Memory B cell (primary cell): ENCODE data around the gene ANOS1.
"Not testable (repeated sequence)": the region's sequence is repeated elsewhere in the genome, so short reads cannot be mapped to it uniquely, and the experiment has no call there.

Experiments used
- ATAC-seq: fragments of 150-1000 bp; cut with Tn5 transposase; 2 replicates; pipeline ENCODE4 v1.10.0; 2021; ENCODE audit warnings: low read depth, mild to moderate bottlenecking, moderate library complexity
- DNase-seq, 2 donors: peaks; one replicate each; pipeline ENCODE4 v3.0.0; 2022; ENCODE audit warnings: low spot score in 2 of 2
- H3K27ac Mint-ChIP-seq: one replicate; pipeline ENCODE4 v1.8.0; 2022; ENCODE audit warnings: mild to moderate bottlenecking, moderate library complexity, mixed read lengths
- H3K27me3 Mint-ChIP-seq: one replicate; pipeline ENCODE4 v1.8.0; 2022; ENCODE audit warnings: mixed read lengths
- H3K36me3 Mint-ChIP-seq: one replicate; pipeline ENCODE4 v1.8.0; 2022; ENCODE audit warnings: mild to moderate bottlenecking, mixed read lengths
- H3K4me1 Mint-ChIP-seq: one replicate; pipeline ENCODE4 v1.8.0; 2022; ENCODE audit warnings: mixed read lengths
- H3K4me3 Mint-ChIP-seq: one replicate; pipeline ENCODE4 v1.8.0; 2022; ENCODE audit warnings: mild to moderate bottlenecking, moderate library complexity, mixed read lengths
- H3K9me3 Mint-ChIP-seq: one replicate; pipeline ENCODE4 v1.8.0; 2022; ENCODE audit warnings: mixed read lengths

The ANOS1 gene, protein sequence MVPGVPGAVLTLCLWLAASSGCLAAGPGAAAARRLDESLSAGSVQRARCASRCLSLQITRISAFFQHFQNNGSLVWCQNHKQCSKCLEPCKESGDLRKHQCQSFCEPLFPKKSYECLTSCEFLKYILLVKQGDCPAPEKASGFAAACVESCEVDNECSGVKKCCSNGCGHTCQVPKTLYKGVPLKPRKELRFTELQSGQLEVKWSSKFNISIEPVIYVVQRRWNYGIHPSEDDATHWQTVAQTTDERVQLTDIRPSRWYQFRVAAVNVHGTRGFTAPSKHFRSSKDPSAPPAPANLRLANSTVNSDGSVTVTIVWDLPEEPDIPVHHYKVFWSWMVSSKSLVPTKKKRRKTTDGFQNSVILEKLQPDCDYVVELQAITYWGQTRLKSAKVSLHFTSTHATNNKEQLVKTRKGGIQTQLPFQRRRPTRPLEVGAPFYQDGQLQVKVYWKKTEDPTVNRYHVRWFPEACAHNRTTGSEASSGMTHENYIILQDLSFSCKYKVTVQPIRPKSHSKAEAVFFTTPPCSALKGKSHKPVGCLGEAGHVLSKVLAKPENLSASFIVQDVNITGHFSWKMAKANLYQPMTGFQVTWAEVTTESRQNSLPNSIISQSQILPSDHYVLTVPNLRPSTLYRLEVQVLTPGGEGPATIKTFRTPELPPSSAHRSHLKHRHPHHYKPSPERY

DNA sequence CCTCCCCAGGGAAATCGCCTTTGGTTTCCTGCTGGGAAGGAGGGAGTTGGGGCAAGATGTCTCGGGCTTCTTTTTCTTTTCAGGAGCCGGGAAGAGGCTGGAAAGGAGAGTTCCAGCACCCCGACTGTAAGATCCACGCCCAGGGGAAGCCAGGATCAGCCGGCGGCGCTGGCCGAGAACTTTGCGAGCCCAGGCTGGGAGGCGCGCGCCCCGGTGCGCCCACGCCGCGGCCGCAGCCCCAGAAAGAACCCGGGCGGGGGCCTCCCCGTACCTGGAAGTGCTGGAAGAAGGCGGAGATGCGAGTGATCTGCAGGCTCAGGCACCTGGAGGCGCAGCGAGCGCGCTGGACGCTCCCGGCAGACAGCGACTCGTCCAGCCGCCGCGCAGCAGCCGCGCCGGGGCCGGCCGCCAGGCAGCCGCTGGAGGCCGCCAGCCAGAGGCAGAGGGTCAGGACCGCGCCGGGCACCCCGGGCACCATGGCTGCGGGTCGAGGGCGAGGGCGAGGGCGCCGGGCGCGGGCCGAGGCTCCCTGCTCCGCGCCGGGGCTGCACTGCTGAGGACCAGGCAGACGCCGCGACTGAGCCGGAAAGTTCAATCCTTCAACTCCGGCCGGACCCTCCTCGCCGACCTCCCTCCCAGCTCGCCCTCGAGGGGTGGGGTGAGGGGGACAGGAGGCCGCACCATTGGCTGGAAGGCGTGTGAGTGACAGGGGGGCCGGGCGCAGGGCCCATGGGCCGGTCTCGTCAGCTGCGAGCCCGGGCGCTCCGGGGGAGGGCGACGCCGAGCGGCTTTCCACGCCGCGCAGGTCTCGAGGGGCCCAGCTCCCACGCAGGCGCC is at the start of gene ANOS1:
Gene ANOS1, minus strand, starts transcription at position 579 of the 837 bp plus-strand sequence. Its CDS starts 101 bp downstream, at position 478.
- no peaks in the 10 kb centered on the region for H3K9me3 Mint-ChIP-seq
- no peaks in the 10 kb centered on the region for H3K36me3 Mint-ChIP-seq
- no peak for ATAC-seq
- peak within 1 kb of the TSS; percentile 18 for H3K4me3 Mint-ChIP-seq
- H3K27me3 Mint-ChIP-seq: peaks cover 9% of the 10 kb centered on the region
- DNase-seq: no peak
- H3K27ac Mint-ChIP-seq: no peak within 1 kb of the TSS
- H3K4me1 Mint-ChIP-seq: no peaks in the 10 kb centered on the region

- no peaks in the 10 kb centered on the region for H3K27me3 Mint-ChIP-seq
- H3K36me3 Mint-ChIP-seq: no peaks in the 10 kb centered on the region
- no peak for DNase-seq
- H3K4me1 Mint-ChIP-seq: no peaks in the 10 kb centered on the region
- H3K9me3 Mint-ChIP-seq: no peaks in the 10 kb centered on the region
- H3K4me3 Mint-ChIP-seq: no peak overlapping the region
- no peak overlapping the region for H3K27ac Mint-ChIP-seq
- no peak for ATAC-seq
Observed at GRCh38 chrX:8773117-8773516, 41.2 kb upstream of the ANOS1 start.

- DNase-seq: no peak
- H3K9me3 Mint-ChIP-seq: no peaks in the 10 kb centered on the region
- no peak overlapping the region for H3K27ac Mint-ChIP-seq
- peaks cover 8% of the 10 kb centered on the region for H3K27me3 Mint-ChIP-seq
- no peak overlapping the region for H3K4me3 Mint-ChIP-seq
- no peak for ATAC-seq
- no peaks in the 10 kb centered on the region for H3K4me1 Mint-ChIP-seq
- H3K36me3 Mint-ChIP-seq: no peaks in the 10 kb centered on the region
Observed at GRCh38 chrX:8760021-8760420, 28.1 kb upstream of the ANOS1 start.

- H3K9me3 Mint-ChIP-seq, H3K27me3 Mint-ChIP-seq, H3K4me3 Mint-ChIP-seq, H3K4me1 Mint-ChIP-seq, ATAC-seq, DNase-seq, H3K36me3 Mint-ChIP-seq, H3K27ac Mint-ChIP-seq: not testable (repeated sequence)
Observed at GRCh38 chrX:8758706-8759105, 26.8 kb upstream of the ANOS1 start.

GRCh38 chrX:8757609-8758389 is 25.9 kb upstream of the ANOS1 start:
- not testable (repeated sequence) for DNase-seq, H3K36me3 Mint-ChIP-seq, H3K9me3 Mint-ChIP-seq, H3K27me3 Mint-ChIP-seq, H3K4me1 Mint-ChIP-seq, H3K4me3 Mint-ChIP-seq, ATAC-seq, H3K27ac Mint-ChIP-seq

- ATAC-seq (no peak), DNase-seq (no peak)
- H3K9me3 Mint-ChIP-seq: no peaks in the 10 kb centered on the region
- no peak overlapping the region for H3K27ac Mint-ChIP-seq
- no peaks in the 10 kb centered on the region for H3K36me3 Mint-ChIP-seq
- H3K4me1 Mint-ChIP-seq: no peaks in the 10 kb centered on the region
- no peak overlapping the region for H3K4me3 Mint-ChIP-seq
- no peaks in the 10 kb centered on the region for H3K27me3 Mint-ChIP-seq
Observed at GRCh38 chrX:8755813-8756212, 23.9 kb upstream of the ANOS1 start.

DNA sequence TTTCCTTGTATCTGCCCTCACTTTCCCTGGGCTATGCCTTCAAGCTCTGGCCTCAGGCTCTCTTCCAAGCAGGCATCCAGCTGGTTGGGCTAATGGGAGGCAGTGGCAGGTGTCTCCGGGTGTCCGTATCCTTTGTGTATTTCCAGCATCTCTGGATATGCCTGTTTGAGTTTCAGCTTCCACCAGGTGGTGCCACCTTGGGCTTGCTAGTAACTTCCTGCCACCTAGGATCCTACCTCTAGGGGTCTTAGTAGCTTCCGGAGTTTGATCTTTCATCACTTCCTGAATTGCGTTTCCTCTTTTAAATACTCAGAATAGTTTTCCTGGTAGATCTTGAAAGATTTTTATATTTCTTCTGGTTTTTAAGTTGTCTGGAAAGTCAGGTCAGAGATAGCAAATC is 23.2 kb upstream of the ANOS1 start:
- Mint-ChIP-seq H3K36me3 (no peaks in the 10 kb centered on the region), H3K4me3 (no peak overlapping the region), H3K9me3 (no peaks in the 10 kb centered on the region), H3K27me3 (no peaks in the 10 kb centered on the region), H3K4me1 (no peaks in the 10 kb centered on the region), H3K27ac (no peak overlapping the region)
- no peak for ATAC-seq
- DNase-seq: no peak

DNA sequence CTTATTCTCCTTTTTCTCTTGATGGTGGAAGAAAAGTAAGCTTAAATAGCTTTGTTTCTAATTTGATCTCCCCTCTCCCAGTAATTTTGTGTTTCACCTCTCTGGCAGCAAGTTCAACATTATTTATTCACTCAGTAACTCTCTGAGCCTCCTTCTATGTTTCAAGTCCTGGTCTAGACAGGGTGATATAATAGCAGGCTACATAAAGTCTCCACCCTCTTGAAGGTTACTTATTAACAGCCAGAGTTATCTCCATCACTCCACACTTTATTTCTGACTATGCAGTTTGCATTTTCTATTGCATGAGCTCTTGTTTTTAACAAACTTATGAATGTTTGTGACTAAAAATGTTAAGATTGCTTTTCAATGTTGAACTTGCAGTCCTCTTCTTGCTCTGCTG is 17.8 kb upstream of the ANOS1 start:
- Mint-ChIP-seq H3K4me3 (no peak overlapping the region), H3K9me3 (no peaks in the 10 kb centered on the region), H3K4me1 (peaks cover 3% of the 10 kb centered on the region), H3K36me3 (no peaks in the 10 kb centered on the region), H3K27me3 (peaks cover 3% of the 10 kb centered on the region), H3K27ac (no peak overlapping the region)
- ATAC-seq (no peak), DNase-seq (no peak)

DNA sequence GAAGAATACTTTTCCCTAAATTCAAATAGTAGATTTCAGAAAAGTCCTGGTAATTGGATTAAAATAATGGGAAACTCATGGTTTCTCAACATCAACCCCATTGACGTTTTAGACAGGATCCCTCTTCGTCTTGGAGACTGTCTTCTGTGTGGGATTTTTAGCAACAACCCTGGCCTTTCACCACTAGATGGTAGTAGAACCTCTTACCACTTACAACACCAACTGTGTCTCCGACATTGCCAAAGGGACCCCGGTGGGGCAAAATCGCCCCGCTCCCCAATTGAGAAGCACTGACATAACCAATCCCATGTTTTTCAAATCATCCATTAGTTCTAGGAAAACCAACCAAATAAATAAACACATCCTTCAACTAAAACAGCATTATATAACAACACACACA is 16.9 kb upstream of the ANOS1 start:
- no peak overlapping the region for H3K4me3 Mint-ChIP-seq
- no peak overlapping the region for H3K27ac Mint-ChIP-seq
- H3K4me1 Mint-ChIP-seq: peaks cover 3% of the 10 kb centered on the region
- ATAC-seq: no peak
- H3K9me3 Mint-ChIP-seq: no peaks in the 10 kb centered on the region
- peaks cover 3% of the 10 kb centered on the region for H3K27me3 Mint-ChIP-seq
- DNase-seq: no peak
- no peaks in the 10 kb centered on the region for H3K36me3 Mint-ChIP-seq

- no peaks in the 10 kb centered on the region for H3K27me3 Mint-ChIP-seq
- DNase-seq (peak; percentile 44 to 70), ATAC-seq (peak; percentile 38)
- no peak overlapping the region for H3K4me3 Mint-ChIP-seq
- H3K9me3 Mint-ChIP-seq: no peaks in the 10 kb centered on the region
- H3K36me3 Mint-ChIP-seq: no peaks in the 10 kb centered on the region
- no peaks in the 10 kb centered on the region for H3K4me1 Mint-ChIP-seq
- no peak overlapping the region for H3K27ac Mint-ChIP-seq
Observed at GRCh38 chrX:8743126-8743732, 11.3 kb upstream of the ANOS1 start.

- no peaks in the 10 kb centered on the region for H3K4me1 Mint-ChIP-seq
- ATAC-seq (no peak), DNase-seq (no peak)
- H3K4me3 Mint-ChIP-seq: no peak overlapping the region
- no peaks in the 10 kb centered on the region for H3K9me3 Mint-ChIP-seq
- no peak overlapping the region for H3K27ac Mint-ChIP-seq
- H3K36me3 Mint-ChIP-seq: no peaks in the 10 kb centered on the region
- no peaks in the 10 kb centered on the region for H3K27me3 Mint-ChIP-seq
Observed at GRCh38 chrX:8741981-8742380, 10.0 kb upstream of the ANOS1 start.

- H3K27me3 Mint-ChIP-seq: no peaks in the 10 kb centered on the region
- DNase-seq (no peak), ATAC-seq (no peak)
- H3K9me3 Mint-ChIP-seq: no peaks in the 10 kb centered on the region
- H3K36me3 Mint-ChIP-seq: no peaks in the 10 kb centered on the region
- H3K4me1 Mint-ChIP-seq: no peaks in the 10 kb centered on the region
- no peak overlapping the region for H3K27ac Mint-ChIP-seq
- no peak overlapping the region for H3K4me3 Mint-ChIP-seq
Observed at GRCh38 chrX:8738588-8739189, 6.8 kb upstream of the ANOS1 start.

DNA sequence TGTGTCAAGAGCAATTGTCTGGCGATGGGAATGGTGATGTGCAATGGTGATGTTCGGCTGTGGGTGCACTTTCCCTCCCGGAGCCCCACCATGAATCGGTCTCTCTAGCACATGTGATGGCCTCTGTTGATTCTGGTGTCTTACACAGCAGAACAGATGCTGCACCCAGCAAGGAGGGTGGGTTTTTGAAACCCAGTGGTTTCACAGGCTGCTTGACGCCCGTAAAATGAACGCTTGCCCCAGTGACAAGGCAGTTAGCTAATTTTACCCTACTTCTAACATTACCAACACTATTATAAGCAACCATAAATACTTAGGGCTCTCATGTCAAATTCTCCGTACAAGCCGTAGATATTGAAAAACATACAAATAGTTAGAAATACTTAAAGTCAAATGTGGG is 5.9 kb upstream of the ANOS1 start:
- DNase-seq (no peak), ATAC-seq (no peak)
- no peaks in the 10 kb centered on the region for H3K36me3 Mint-ChIP-seq
- no peaks in the 10 kb centered on the region for H3K4me1 Mint-ChIP-seq
- no peak overlapping the region for H3K27ac Mint-ChIP-seq
- no peak overlapping the region for H3K4me3 Mint-ChIP-seq
- H3K9me3 Mint-ChIP-seq: no peaks in the 10 kb centered on the region
- peaks cover 5% of the 10 kb centered on the region for H3K27me3 Mint-ChIP-seq
